Embryonic facial prominence (tissue), 1 donor: ENCODE measurements around the gene C19orf73.
"Not testable (repeated sequence)": the region's sequence is repeated elsewhere in the genome, so short reads cannot be mapped to it uniquely, and the experiment has no call there.

Experiments used
- DNase-seq: peaks from one replicate; pipeline ENCODE4 v3.0.0-alpha.2; 2016; ENCODE audit errors: extremely low spot score

The C19orf73 gene

DNA sequence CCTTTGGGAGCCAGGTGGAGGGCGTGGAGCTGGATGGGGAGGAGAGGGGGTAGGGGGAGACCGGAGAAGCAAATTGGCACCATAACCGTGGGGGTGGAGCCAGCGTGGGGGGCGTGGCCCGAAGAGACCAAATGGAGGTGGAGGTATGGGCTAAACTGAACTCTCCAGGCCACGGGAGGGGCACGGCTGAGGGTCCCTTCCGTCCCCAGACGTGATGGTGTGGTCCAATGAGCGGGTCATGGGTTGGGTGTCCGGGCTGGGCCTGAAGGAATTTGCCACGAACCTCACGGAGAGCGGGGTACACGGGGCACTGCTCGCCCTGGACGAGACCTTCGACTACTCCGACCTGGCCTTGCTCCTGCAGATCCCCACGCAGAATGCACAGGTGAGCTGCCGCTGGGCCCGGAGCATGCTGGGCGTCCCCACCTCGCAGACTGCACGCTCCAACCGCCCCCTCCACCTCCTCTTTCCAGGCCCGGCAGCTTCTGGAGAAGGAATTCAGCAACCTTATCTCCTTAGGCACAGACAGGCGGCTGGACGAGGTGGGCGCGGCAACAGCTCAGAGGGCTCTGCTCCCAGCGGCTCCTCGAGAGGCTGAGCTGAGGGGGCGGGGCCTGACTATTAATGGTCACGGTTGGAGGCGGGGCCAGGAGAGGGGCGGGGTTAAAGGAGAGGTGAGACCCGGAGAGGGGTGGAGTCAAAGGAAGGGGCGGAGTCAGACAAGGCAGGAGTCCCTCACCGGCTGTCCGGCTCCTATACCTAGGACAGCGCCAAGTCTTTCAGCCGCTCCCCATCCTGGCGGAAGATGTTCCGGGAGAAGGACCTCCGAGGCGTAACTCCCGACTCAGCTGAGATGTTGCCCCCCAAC lies 30.1 kb upstream of the C19orf73 start:
- peak; percentile 92 for DNase-seq

DNA sequence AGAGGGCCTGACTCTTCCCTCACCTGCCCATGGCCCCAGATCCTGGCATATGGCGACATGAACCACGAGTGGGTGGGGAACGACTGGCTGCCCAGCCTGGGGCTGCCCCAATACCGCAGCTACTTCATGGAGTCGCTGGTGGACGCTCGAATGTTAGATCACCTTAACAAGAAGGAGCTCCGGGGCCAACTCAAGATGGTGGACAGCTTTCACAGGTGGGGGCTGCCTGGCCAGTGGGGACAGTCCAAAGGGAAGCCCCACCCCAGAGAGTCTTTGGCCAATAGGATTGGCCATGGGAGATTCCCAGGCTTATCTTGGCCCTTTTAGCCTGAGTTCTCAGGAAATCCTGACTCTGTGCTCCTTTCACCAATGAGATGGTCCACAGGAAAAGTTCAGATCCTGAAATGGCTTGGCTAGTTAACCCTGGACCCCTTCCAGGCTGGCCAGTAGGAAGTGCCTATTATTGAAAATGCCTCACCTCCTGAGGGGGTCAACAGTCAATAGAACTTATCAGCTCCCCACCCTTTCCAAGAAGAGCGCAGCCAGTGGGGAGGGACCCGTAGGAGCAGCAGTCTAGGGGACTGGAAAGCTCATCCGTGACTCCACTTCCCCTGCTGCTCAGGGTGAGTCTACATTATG lies 29.2 kb upstream of the C19orf73 start:
- DNase-seq, result no peak

DNA sequence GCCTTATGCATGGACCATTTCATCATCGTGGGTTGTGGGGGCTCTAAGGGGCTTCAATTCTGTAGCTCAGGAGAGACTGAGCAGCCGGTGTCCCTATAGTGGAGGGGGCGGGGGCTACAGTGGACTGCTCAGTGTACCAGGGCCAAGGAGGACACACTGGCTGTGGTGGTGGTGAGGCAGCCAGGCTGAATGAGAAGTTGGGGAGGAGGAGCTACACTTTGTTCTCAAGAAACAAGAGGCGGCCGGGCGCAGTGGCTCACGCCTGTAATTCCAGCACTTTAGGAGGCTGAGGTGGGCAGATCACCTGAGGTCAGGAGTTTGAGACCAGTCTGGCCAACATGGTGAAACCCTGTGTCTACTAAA lies 27.4 kb upstream of the C19orf73 start:
- not testable (repeated sequence) for DNase-seq

DNA sequence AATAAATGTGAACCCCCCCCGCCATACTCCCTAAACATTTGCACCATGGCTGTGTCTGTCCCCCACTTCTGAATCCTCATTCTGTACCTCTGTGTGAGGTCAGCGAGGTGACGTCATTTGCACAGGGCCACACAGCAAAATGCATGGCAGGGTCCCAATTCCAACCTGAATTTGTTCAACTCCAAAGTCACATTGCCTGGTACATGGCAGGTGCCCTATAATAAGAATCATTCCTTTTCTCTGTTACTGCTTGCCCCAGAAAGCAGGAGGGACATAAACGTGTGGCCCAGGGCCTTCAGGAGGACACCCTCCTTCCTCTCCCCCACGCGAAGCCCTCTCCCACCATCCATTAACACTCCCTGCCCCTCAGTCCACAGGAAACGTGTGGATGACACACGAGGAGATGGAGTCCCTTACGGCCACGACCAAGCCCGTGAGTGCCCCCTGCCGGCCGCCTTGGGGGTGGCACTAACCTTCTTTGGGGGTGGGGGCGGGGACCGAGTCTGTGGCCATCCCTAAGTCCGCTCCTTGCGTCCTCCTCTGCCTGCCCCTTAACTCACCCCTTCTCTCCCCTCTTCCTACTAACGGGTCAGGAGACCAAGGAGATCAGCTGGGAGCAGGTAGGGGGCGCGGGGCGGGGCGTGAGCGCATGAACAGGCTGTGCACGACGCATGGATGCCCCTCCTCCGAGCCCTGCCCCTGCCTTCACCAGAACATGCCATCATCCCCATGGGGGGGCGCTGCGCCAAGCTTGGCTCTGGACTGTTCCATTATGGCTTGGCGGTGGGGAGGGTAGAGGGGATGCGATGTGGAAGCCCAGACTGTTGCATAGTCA lies 26.8 kb upstream of the C19orf73 start:
- DNase-seq, result no peak

DNA sequence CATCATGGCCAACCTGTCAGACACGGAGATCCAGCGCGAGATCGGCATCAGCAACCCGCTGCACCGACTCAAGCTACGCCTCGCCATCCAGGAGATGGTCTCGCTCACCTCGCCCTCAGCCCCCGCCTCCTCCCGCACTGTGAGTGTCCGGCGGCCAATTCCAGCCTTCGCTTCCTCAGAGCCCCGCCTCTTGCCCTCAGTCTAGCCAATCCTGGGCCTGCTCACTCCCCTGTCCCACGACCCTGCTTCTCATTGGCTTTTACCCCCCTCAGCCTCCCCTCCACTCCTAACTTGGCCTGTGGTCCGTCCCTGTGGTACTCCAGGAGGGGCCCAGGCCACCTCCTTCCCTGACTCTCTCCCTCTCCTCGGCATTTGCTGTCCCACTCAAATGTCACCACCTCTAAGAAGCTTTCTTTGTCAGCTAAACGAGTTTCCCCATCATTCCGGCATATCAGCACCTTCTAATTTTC lies 24.0 kb upstream of the C19orf73 start:
- DNase-seq, result peak; percentile 78

DNA sequence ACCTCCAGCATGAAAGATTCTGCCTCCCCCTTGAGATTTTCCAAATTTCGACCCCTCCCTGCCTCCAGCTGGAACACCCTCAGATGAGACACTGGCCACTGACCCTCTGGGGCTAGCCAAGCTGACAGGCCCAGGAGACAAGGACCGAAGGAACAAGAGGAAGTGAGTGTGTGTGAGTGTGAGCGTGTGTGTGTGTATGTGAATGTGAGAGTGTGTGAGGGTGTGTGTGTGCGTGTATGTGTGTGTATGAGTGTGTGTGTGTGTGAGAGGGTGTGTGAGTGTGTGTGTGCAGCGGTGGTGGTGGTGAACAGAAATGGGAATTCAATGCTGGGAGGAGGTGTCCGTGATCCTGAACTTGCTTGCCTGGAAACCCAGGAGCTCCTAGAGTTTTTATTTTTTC lies 22.4 kb upstream of the C19orf73 start:
- DNase-seq, result no peak

DNA sequence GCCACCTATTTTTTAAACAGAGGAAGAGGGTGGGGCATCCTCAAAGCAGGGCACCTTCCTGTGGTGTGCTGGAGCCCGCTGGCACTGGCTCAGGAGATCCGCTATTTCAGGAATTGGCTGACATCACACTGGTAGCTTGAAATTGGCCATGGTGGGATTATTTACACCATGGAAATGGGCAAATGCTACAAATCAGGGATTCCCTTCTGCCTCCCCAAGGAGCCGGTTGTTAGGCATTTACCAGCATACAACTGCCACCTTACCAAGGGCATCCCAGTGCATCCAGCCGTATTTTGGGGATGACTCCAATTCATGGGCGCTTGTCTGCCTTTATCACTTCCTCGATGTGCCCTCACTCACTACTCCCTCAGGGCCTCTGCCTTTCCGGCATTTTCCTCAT lies 22.0 kb upstream of the C19orf73 start:
- DNase-seq, result no peak

DNA sequence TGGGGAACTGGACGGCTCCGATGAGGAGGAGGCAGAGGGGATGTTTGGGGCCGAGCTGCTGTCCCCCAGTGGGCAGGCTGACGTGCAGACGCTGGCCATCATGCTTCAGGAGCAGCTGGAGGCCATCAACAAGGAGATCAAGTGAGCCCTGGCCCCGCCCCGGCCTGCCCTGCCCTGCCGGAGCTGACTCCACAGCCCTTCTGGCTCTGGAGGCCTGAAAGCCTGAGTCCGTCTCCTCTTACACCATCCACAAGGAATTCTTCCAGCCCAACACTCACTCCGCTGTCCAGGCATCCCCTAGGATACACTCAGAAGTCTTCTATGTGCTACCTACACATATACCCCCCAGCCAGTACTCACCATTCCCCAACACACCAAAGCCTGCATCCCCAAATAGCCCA lies 17.8 kb upstream of the C19orf73 start:
- no peak for DNase-seq

DNA sequence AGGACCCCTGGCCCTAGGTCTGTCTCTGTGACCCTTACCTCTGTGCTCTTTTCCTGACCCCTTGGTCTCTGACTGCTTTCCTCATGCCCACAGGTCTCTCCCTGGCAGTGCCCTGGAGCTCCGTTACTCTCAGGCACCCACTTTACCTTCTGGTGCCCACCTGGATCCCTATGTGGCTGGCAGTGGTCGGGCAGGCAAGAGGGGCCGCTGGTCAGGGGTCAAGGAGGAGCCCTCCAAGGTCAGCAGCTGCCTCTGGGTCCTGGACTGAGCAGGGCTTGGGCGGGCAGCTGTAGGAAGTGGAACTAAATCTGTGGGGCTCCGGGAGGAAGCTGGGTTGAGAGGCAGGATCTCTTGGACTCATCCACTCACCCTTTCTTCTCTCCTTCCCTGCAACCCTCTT lies 16.7 kb upstream of the C19orf73 start:
- no peak for DNase-seq

DNA sequence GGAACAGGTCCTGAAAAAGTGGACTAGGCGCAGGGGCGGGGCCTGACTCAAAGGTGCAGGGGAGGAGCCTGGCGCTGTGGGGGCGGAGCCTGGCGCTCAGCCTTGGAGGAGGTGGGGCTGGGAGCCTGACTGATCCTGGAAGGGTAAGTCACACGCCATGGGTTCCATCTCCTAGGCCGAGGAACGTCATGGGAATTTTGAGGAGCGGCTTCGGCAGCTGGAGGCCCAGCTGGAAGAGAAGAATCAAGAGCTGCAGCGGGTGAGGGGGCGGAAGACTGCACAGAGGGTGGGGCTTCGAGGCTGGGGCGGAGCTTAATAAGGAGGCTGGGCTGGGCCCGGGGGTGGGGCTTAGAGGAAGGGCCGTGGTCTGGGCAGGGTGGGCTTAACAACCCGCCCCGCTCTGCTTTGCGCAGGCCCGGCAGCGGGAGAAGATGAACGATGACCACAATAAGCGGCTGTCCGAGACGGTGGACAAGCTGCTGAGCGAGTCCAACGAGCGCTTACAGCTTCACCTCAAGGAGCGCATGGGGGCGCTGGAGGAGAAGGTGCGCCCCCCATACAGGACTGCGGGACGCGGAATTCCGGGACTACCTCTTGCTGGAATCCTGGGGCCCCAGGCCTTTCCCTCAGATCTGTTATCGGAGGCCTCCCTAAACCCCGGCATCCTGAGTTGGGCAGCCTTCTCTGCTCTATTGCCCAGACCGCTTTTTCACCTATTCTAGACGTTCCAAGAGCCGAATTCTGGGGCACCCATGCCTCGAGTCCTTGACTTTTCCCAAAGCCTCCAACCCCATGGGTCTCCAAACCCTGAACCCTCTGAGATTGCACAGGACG lies 14.9 kb upstream of the C19orf73 start:
- no peak for DNase-seq

DNA sequence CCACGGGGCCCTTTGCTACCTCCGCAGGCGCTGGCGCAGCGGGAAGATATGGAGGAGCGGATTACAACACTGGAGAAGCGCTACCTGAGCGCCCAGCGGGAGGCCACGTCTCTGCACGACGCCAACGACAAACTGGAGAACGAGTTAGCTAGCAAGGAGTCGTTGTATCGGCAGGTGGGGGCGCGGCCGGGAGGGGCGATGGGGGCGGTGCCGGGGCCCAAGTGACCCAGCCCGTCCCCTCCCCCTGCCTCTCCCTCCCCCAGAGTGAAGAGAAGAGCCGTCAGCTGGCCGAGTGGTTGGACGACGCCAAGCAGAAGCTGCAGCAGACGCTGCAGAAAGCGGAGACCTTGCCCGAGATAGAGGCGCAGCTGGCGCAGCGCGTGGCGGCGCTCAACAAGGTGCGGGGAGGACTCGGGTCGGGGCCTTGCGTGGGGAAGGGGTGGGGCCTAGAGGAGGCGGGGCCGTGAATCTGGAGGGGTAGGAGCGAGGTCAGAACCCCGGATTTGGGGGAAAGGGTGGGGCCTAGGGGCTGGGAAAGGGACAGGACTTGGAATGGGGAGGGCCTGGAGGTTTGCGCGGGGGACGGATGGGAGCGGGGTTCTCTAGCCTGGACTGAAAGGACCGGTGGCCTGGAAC lies 14.1 kb upstream of the C19orf73 start:
- DNase-seq, result no peak

DNA sequence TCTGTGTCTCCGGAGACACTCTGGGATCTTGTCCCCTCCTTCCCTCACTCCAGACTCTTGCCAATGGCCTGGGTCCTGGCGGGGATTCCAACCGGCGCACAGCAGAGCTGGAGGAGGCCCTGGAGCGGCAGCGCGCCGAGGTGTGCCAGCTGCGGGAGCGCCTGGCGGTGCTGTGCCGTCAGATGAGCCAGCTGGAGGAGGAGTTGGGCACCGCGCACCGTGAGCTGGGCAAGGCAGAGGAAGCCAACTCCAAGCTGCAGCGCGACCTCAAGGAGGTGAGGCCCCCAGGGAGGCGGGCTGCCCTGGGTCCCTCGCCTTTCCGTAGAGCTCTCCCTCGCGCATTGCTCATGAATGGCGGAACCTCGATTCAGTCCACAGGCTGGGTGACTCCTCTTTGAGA lies 11.4 kb upstream of the C19orf73 start:
- no peak for DNase-seq

DNA sequence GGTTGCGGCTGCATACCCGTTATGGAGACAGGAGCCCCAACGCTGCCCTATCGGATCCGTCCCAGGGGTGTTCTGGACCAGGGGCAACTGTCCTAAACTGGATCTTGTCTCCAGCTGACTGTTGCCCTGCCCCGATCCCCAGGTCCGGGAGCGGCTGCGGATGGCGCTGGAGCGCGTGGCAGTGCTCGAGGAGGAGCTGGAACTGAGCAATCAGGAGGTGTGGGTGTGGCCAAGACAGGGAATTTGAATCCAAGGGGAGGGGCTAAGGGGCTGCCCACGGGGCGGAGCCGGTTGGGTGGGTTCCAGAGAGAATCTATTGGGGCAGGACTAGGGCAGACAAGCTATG lies 10.3 kb upstream of the C19orf73 start:
- no peak for DNase-seq

DNA sequence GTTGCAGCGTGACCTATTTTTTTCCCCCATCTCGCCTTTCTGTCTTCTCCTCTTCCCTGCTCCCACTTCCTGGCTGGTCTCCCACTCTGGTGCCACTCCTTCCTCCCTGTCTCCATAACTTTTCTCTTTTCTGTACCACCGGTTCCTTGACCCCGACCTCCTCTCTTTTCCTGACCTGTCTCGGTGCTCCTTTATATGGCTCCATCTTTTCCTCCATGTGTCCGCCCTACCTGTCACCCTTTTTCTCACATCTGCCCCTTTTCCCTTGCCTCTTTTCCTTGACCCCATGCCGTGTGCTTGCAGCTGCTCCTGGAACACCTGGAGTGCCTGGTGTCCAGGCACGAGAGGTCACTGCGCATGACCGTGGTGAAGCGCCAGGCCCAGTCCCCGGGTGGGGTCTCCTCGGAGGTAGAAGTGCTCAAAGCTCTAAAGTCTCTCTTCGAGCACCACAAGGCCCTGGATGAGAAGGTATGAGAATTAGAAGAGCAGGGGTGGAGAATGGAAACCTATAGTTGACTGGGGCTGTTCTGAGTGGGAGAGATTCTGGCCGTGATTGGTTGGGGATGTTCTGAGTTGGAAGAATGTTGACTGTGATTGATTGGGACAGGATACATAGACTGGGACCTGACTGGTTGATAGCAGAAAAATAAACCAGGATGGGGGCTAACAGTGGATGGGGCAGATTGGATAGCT lies 9.7 kb upstream of the C19orf73 start:
- DNase-seq, result no peak

DNA sequence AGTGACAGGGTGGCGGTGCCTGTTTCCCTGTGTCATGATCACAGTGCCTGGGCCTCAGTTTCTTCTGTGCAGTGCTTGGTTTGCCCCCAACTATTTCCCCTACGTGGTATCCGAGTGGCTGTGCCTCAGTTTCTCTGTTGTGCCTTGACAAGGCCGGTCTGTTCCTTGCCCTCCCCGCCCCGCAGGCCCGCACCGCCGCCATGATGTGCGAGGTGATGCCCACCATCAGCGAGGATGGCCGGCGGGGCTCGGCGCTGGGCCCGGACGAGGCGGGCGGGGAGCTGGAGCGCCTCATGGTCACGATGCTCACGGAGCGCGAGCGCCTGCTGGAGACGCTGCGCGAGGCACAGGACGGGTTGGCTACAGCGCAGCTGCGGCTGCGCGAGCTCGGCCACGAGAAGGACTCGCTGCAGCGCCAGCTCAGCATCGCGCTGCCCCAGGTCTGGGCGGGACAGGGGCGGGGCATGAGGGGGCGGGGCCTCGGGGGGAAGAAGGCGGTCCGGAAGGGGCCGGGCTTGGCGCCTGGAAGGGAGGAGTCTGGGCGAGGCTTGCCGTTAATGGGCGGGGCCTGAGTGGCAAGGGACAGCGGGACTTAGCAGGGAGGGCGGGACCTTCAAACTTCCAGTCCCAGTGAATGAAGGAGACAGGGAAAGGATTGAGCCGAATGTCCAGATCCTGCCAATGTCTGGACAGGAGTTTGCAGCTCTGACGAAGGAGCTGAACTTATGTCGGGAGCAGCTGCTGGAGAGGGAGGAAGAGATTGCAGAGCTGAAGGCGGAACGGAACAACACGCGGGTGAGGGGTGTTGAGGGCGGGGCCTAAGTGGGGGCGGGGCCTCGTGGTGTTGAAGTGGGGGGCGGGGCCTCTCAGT lies 9.0 kb upstream of the C19orf73 start:
- peak; percentile 81 for DNase-seq

DNA sequence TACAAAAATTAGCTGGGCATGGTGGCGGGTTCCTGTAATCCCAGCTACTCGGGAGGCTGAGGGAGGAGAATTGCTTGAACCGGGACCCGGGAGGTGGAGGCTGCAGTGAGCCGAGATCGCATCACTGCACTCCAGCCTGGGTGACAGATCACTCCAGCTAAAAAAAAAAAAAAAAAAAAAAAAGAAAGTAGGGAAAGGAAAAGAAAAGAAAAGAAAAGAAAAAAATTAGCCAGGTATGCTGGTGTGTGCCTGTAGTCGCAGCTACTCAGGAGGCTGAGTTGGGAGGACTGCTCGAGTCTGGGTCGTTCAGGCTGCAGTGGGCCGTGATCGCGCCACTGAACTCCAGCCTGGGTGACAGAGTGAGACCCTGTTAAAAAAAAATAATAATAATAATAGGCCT lies 8.3 kb upstream of the C19orf73 start:
- not testable (repeated sequence) for DNase-seq

DNA sequence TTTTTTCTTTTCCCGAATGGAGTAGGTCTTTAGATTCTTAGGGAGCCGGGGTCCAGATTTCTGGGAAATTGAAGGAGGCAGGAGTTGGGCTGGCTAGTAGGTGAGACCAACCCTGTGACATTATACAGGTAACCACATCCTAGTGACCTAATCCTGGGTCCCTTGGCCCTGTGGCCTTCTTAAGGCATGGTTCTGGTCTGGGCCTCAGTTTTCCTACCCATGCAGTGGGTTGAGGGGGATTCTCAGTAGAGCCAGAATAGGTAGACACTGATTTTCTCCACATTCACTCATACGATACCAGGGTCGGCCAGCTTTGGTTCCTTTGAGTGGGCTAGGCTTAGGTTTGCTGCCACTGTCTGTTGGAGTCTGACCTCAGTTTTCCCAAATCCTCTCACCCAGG lies 7.6 kb upstream of the C19orf73 start:
- DNase-seq, result no peak

DNA sequence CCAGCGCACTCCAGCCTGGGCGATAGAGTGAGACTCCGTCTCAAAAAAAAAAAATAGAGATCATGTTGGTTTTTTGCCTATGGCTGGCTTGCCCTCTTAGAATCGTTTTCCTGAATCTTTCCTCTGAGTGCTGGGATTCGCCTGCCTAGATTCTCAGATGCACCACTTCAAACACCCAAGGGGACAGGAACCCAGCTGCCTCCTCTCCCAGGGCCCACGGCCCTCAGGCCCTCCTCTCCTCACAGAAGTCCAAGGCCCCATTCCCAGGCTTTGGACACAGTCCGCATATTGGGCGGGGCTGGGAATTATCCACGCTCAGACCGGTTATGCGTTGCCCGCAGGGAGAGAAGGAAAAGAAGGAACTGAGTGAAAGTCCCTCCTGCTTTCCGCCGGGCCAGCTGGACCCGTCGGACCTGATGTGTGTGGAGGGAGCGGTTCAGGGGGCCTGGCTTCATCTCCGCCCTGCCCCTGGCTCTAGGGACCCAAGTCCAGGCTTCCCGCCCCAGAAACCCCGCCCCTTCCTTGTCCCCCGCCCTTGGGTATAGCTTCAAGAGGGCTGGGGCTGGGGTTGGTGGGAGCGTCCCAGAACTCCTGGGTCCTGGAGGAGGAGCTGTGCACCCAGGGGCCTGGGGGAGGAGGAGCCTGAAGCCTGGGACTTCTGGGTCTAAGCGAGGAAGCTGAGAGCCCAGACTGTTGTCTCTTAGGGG lies 6.2 kb upstream of the C19orf73 start:
- DNase-seq, result no peak

DNA sequence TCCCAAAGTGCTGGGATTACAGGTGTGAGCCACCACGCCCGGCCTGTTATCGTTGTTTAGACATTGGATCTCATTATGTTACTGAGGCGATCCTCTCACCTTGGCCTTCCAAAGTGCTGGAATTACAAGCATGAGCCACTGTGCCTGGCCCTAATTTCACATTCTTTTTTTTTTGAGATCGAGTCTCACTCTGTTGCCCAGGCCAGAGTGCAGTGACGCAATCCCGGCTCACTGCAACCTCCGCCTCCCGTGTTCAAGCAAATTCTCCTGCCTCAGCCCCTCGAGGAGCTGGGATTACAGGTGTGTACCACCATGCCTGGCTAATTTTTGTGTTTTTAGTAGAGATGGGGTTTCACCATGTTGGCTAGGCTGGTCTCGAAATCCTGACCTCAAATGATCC lies 4.3 kb upstream of the C19orf73 start:
- DNase-seq, result not testable (repeated sequence)
